SK-N-SH (cell line): ENCODE results near the gene POLR2B. TPM values are rescaled to one million over a fixed set of nuclear protein-coding genes. Genes with fewer than 3 reads are reported as not detected.
"Not testable (repeated sequence)": the region's sequence is repeated elsewhere in the genome, so short reads cannot be mapped to it uniquely, and the experiment has no call there.

ENCODE experiments used
- CTCF ChIA-PET: fragments of 300-600, 350-600 bp; formaldehyde crosslinking; extraction: SDS; loops from one replicate; lab custom pipeline; 2021; lab: Yijun Ruan, JAX
- POLR2A ChIA-PET: fragments of 350-600 bp; sonication (Branson Sonifier 250); formaldehyde crosslinking; extraction: SDS; loops from one replicate; lab custom pipeline; 2020; ENCODE audit warnings: antibody characterized with exemption, inconsistent platforms; lab: Yijun Ruan, JAX
- DNase-seq: peaks from one replicate; pipeline ENCODE4 v3.0.0; 2012
- H2AFZ ChIP-seq: fragments of 200-600 bp; sonication (generic); 2 replicates; pipeline ENCODE4 v1.8.1; 2016; ENCODE audit warnings: antibody characterized with exemption, mild to moderate bottlenecking, low read depth
- H3F3A ChIP-seq: fragments of 200-600 bp; sonication (generic); replicated peaks from 2 replicates; pipeline ENCODE3; 2016; ENCODE audit warnings: antibody characterized with exemption, mild to moderate bottlenecking; ENCODE audit not compliant: insufficient read depth
- H3K27ac ChIP-seq, 2 experiments: fragments of 200-500 bp in 1 of 2; fragments of 200-600 bp in 1 of 2; sonication (Bioruptor generic) in 1 of 2; sonication (generic), shearing (Covaris generic) in 1 of 2; 2 replicates each; pipeline versions ENCODE4 v1.5.1 to v1.6.1; 2014 to 2016; ENCODE audit warnings: low read depth in 2 of 2, inconsistent platforms in 1 of 2, low read length in 1 of 2, mild to moderate bottlenecking in 1 of 2, mixed read lengths in 1 of 2
- H3K27me3 ChIP-seq: fragments of 200-600 bp; sonication (generic), shearing (Covaris generic); 2 replicates; pipeline ENCODE4 v1.6.1; 2016; ENCODE audit warnings: mixed run types; ENCODE audit not compliant: insufficient read depth
- H3K36me3 ChIP-seq, 2 experiments: fragments of 200-500 bp in 1 of 2; fragments of 200-600 bp in 1 of 2; sonication (Bioruptor generic) in 1 of 2; sonication (generic) in 1 of 2; replicated peaks in 1 of 2; 2 replicates each; pipeline versions ENCODE3 to v1.5.1; 2014 to 2016; ENCODE audit warnings: low read length in 1 of 2, mild to moderate bottlenecking in 1 of 2; ENCODE audit not compliant: insufficient read depth in 2 of 2, control insufficient read depth in 1 of 2
- H3K4me1 ChIP-seq, 2 experiments: fragments of 200-500 bp in 1 of 2; fragments of 200-600 bp in 1 of 2; sonication (Bioruptor generic) in 1 of 2; sonication (generic), shearing (Covaris generic) in 1 of 2; 2 replicates each; pipeline versions ENCODE4 v1.5.1 to v1.6.1; 2014 to 2016; ENCODE audit warnings: low read depth in 1 of 2, low read length in 1 of 2, mixed run types in 1 of 2; ENCODE audit not compliant: insufficient read depth in 2 of 2, control insufficient read depth in 1 of 2
- H3K4me2 ChIP-seq: fragments of 200-600 bp; sonication (generic), shearing (Covaris generic); 2 replicates; pipeline ENCODE4 v1.6.1; 2017; ENCODE audit warnings: mixed run types
- H3K4me3 ChIP-seq, 2 experiments: fragments of 200-500 bp in 1 of 2; fragments of 200-600 bp in 1 of 2; sonication (Bioruptor generic) in 1 of 2; sonication (generic), shearing (Covaris generic) in 1 of 2; 2 replicates each; pipeline versions ENCODE4 v1.5.1 to v1.8.1; 2014 to 2016; ENCODE audit warnings: low read depth in 2 of 2, inconsistent platforms in 1 of 2, low read length in 1 of 2, mild to moderate bottlenecking in 1 of 2, mixed read lengths in 1 of 2, moderate library complexity in 1 of 2
- H3K79me2 ChIP-seq: fragments of 200-600 bp; sonication (generic); 2 replicates; pipeline ENCODE4 v1.8.1; 2017; ENCODE audit warnings: mild to moderate bottlenecking; ENCODE audit not compliant: insufficient read depth
- H3K9ac ChIP-seq: fragments of 200-600 bp; sonication (generic); 2 replicates; pipeline ENCODE4 v1.6.1; 2017; ENCODE audit warnings: mixed run types
- H3K9me2 ChIP-seq: fragments of 200-600 bp; sonication (generic); 2 replicates; pipeline ENCODE4 v1.6.1; 2017; ENCODE audit warnings: mixed run types
- H3K9me3 ChIP-seq: fragments of 200-600 bp; sonication (generic); 2 replicates; pipeline ENCODE4 v1.6.1; 2017; ENCODE audit warnings: mixed run types, mild to moderate bottlenecking, moderate library complexity
- H4K20me1 ChIP-seq: fragments of 200-600 bp; sonication (generic); 2 replicates; pipeline ENCODE4 v1.6.1; 2017; ENCODE audit warnings: mild to moderate bottlenecking, mixed run types; ENCODE audit not compliant: insufficient read depth
- EP300 ChIP-seq, 2 experiments: IDR thresholded peaks; 2 replicates each; pipeline versions ENCODE4 v1.4.0 to v1.6.1; 2012; ENCODE audit warnings: borderline replicate concordance in 1 of 2, low read depth in 1 of 2, low read length in 1 of 2
- FOXJ3 ChIP-seq: sonication (generic); formaldehyde crosslinking; IDR thresholded peaks from 2 replicates; pipeline ENCODE4 v1.5.1; 2020; ENCODE audit warnings: mild to moderate bottlenecking, missing genetic modification reagents
- FOXM1 ChIP-seq: IDR thresholded peaks from 2 replicates; pipeline ENCODE4 v1.4.0; 2012; ENCODE audit warnings: low read depth, mild to moderate bottlenecking
- JUND ChIP-seq: IDR thresholded peaks from 2 replicates; pipeline ENCODE4 v1.4.0; 2012
- MXI1 ChIP-seq: IDR thresholded peaks from 2 replicates; pipeline ENCODE4 v1.6.1; 2012; ENCODE audit warnings: mild to moderate bottlenecking, low read depth, low read length, improper control_type of control experiment
- NFIC ChIP-seq: IDR thresholded peaks from 2 replicates; pipeline ENCODE4 v1.4.0; 2012; ENCODE audit warnings: borderline replicate concordance
- NRF1 ChIP-seq: IDR thresholded peaks from 2 replicates; pipeline ENCODE4 v1.6.1; 2012; ENCODE audit warnings: low read depth, mild to moderate bottlenecking, low read length
- PBX3 ChIP-seq: IDR thresholded peaks from 2 replicates; pipeline ENCODE4; 2012
- POLR2AphosphoS5 ChIP-seq: IDR thresholded peaks from 2 replicates; pipeline ENCODE4 v1.6.1; 2012; ENCODE audit warnings: low read depth, low read length
- REST ChIP-seq: IDR thresholded peaks from 2 replicates; pipeline ENCODE4 v1.6.1; 2012; ENCODE audit warnings: mild to moderate bottlenecking, low read depth, low read length, moderate library complexity
- RXRA ChIP-seq: IDR thresholded peaks from 2 replicates; pipeline ENCODE4 v1.4.0; 2012; ENCODE audit warnings: low read depth, mild to moderate bottlenecking, borderline replicate concordance
- SIN3A ChIP-seq: IDR thresholded peaks from 2 replicates; pipeline ENCODE4 v1.6.1; 2012; ENCODE audit warnings: low read depth, mild to moderate bottlenecking, low read length, moderate library complexity, borderline replicate concordance
- SMC3 ChIP-seq: IDR thresholded peaks from 2 replicates; pipeline ENCODE4 v1.6.1; 2012; ENCODE audit warnings: low read depth, low read length, improper control_type of control experiment
- TAF1 ChIP-seq: IDR thresholded peaks from 2 replicates; pipeline ENCODE4 v1.6.1; 2012; ENCODE audit warnings: low read depth, mild to moderate bottlenecking, low read length, moderate library complexity, borderline replicate concordance
- WGBS: methylation state at CpG from one replicate; pipeline ENCODE4 v1.1.6; 2017; ENCODE audit warnings: low lambda C conversion rate; 5-methylcytosine and 5-hydroxymethylcytosine counted together
- polyA plus RNA-seq, 3 experiments: library from polyadenylated mRNA; depleted of rRNA; stranded (reverse); fragments of >200 nt; gene quantifications; 2 replicates each; pipeline ENCODE4 v1.2.3, GENCODE V29; 2012

Gene POLR2B
- polyA plus RNA-seq, 1 of the 3 experiments (the other 2 are of a cell fraction), result 58.5 TPM

- TF ChIP-seq REST (no peak), PBX3 (peak; percentile 35; the same call in 1 of the 2 replicates)
- TF ChIP-seq, all 33 proteins: peak for 4
Measured at GRCh38 chr4:56937262-56937661, 41.4 kb upstream of the POLR2B start (continued).

GRCh38 chr4:56939826-56940225 is 38.9 kb upstream of the POLR2B start:
- peaks cover 22% of the 10 kb centered on the region for H3K79me2 ChIP-seq
- H3F3A ChIP-seq, H3K27ac ChIP-seq, H3K9me2 ChIP-seq, CTCF ChIA-PET, H3K27me3 ChIP-seq, DNase-seq, H2AFZ ChIP-seq, POLR2A ChIA-PET, H3K4me3 ChIP-seq, H3K4me2 ChIP-seq, H3K9me3 ChIP-seq, H3K9ac ChIP-seq, H4K20me1 ChIP-seq, H3K4me1 ChIP-seq: not testable (repeated sequence)
- 95% methylated on average over 14 of the region's 14 CpGs for WGBS
- H3K36me3 ChIP-seq, result peaks cover 0 to 47% of the 10 kb centered on the region in 2 experiments

GRCh38 chr4:56940403-56940802 is 38.3 kb upstream of the POLR2B start:
- H3K36me3 ChIP-seq, result peaks cover 0 to 41% of the 10 kb centered on the region in 2 experiments
- POLR2A ChIA-PET, result no interaction called here
- CTCF ChIA-PET, result no interaction called here

More at GRCh38 chr4:56940403-56940802, 38.3 kb upstream of the POLR2B start:
- Histone ChIP-seq H3K9ac (no peak overlapping the region), H2AFZ (no peak overlapping the region), H3K79me2 (peaks cover 18% of the 10 kb centered on the region), H4K20me1 (no peaks in the 10 kb centered on the region), H3F3A (peaks cover 3% of the 10 kb centered on the region), H3K4me3 (no peak overlapping the region), H3K9me2 (no peaks in the 10 kb centered on the region), H3K4me1 (no peaks in the 10 kb centered on the region), H3K27ac (no peak overlapping the region), H3K27me3 (no peaks in the 10 kb centered on the region), H3K9me3 (no peaks in the 10 kb centered on the region), H3K4me2 (no peak overlapping the region)
- TF ChIP-seq TAF1, result no peak
- TF ChIP-seq MXI1, result no peak
- no peak for TF ChIP-seq FOXM1
- TF ChIP-seq EP300 (IDR thresholded peaks at IDR 0.05; ENCODE audit: borderline replicate concordance in 1 of 2, low read depth in 1 of 2, low read length in 1 of 2), result no peak
- no peak for TF ChIP-seq NRF1
- no peak for TF ChIP-seq NFIC
- no peak for TF ChIP-seq POLR2AphosphoS5
- TF ChIP-seq SMC3, result no peak
- TF ChIP-seq SIN3A, result no peak
- TF ChIP-seq JUND, result no peak
- no peak for TF ChIP-seq FOXJ3 (CRISPR knock-in tag)
- no peak for TF ChIP-seq RXRA
- WGBS, result 94% methylated on average over 12 of the region's 12 CpGs
- DNase-seq, result no peak
